Neural progenitor cell (in vitro differentiated cells): ENCODE data around the gene MAGI3. TPM values are rescaled to one million over a fixed set of nuclear protein-coding genes. Genes with fewer than 3 reads are reported as not detected.
"Not testable (repeated sequence)": the region's sequence is repeated elsewhere in the genome, so short reads cannot be mapped to it uniquely, and the experiment has no call there.

ENCODE experiments used
- DNase-seq: peaks from one replicate; pipeline ENCODE4 v3.0.0-alpha.2; 2016; ENCODE audit warnings: low spot score
- H2AFZ ChIP-seq: fragments of 200-600 bp; sonication (generic); replicated peaks from 2 replicates; pipeline ENCODE4 v1.6.1; 2016; ENCODE audit warnings: antibody characterized with exemption
- H3F3A ChIP-seq: fragments of 200-600 bp; sonication (generic); 2 replicates; pipeline ENCODE4 v1.6.1; 2016; ENCODE audit warnings: antibody characterized with exemption, low read depth
- H3K27ac ChIP-seq: fragments of 200-600 bp; sonication (generic); 2 replicates; pipeline ENCODE4 v1.5.1; 2016; ENCODE audit warnings: mild to moderate bottlenecking
- H3K27me3 ChIP-seq: fragments of 200-600 bp; sonication (generic); 2 replicates; pipeline ENCODE4 v1.6.1; 2016; ENCODE audit warnings: mild to moderate bottlenecking, moderate library complexity
- H3K36me3 ChIP-seq: fragments of 200-600 bp; sonication (generic); 2 replicates; pipeline ENCODE4 v1.5.1; 2016
- H3K4me1 ChIP-seq: fragments of 200-600 bp; sonication (generic); 2 replicates; pipeline ENCODE4 v1.6.1; 2016; ENCODE audit warnings: mixed run types
- H3K4me2 ChIP-seq: fragments of 200-600 bp; sonication (generic); 2 replicates; pipeline ENCODE4 v1.6.1; 2016
- H3K4me3 ChIP-seq: fragments of 200-600 bp; sonication (generic); 2 replicates; pipeline ENCODE4 v1.5.1; 2016
- H3K79me2 ChIP-seq: fragments of 200-600 bp; sonication (generic); 2 replicates; pipeline ENCODE4 v1.6.1; 2016; ENCODE audit warnings: low read depth
- H3K9ac ChIP-seq: fragments of 200-600 bp; sonication (generic); 2 replicates; pipeline ENCODE4 v1.6.1; 2016
- H3K9me3 ChIP-seq: fragments of 200-600 bp; sonication (generic); 2 replicates; pipeline ENCODE4 v1.5.1; 2016; ENCODE audit warnings: low read depth
- H4K20me1 ChIP-seq: fragments of 200-600 bp; sonication (generic); 2 replicates; pipeline ENCODE4 v1.6.1; 2016; ENCODE audit warnings: low read depth
- H3K27ac Mint-ChIP-seq: 3 replicates; pipeline ENCODE4 v1.8.0; 2021; ENCODE audit warnings: mixed read lengths
- H3K27me3 Mint-ChIP-seq: 2 replicates; pipeline ENCODE4 v1.8.0; 2022; ENCODE audit warnings: low read depth, mild to moderate bottlenecking, inconsistent platforms, moderate library complexity, mixed read lengths; ENCODE audit not compliant: insufficient read depth
- H3K36me3 Mint-ChIP-seq: 3 replicates; pipeline ENCODE4 v1.8.0; 2021; ENCODE audit warnings: mixed read lengths
- H3K4me1 Mint-ChIP-seq: 3 replicates; pipeline ENCODE4 v1.8.0; 2021; ENCODE audit warnings: mixed read lengths
- H3K4me3 Mint-ChIP-seq: 3 replicates; pipeline ENCODE4 v1.8.0; 2021; ENCODE audit warnings: mild to moderate bottlenecking, moderate library complexity, mixed read lengths
- H3K9me3 Mint-ChIP-seq: 3 replicates; pipeline ENCODE4 v1.8.0; 2020; ENCODE audit warnings: mixed read lengths
- EZH2 ChIP-seq: fragments of 200-600 bp; sonication (generic); IDR thresholded peaks from 2 replicates; pipeline ENCODE4 v1.6.1; 2017; ENCODE audit warnings: antibody characterized with exemption, mild to moderate bottlenecking, moderate library complexity
- EZH2phosphoT487 ChIP-seq: fragments of 200-600 bp; sonication (generic); IDR thresholded peaks from 2 replicates; pipeline ENCODE4 v1.6.1; 2017; ENCODE audit warnings: antibody characterized with exemption
- total RNA-seq: library from RNA; depleted of rRNA; stranded (reverse); fragments of >200 nt; gene quantifications from 2 replicates; pipeline ENCODE4 v1.2.3, GENCODE V29; 2015; ENCODE audit warnings: low replicate concordance
- TF ChIP-seq, protein P1 (sequence below): fragments of 200-600 bp; sonication (generic); IDR thresholded peaks from 2 replicates; pipeline ENCODE4 v1.5.1; 2017; ENCODE audit warnings: antibody characterized with exemption, mild to moderate bottlenecking

The MAGI3 gene
- total RNA-seq, 1 donor from 2014 or later = 26.9 TPM

DNA sequence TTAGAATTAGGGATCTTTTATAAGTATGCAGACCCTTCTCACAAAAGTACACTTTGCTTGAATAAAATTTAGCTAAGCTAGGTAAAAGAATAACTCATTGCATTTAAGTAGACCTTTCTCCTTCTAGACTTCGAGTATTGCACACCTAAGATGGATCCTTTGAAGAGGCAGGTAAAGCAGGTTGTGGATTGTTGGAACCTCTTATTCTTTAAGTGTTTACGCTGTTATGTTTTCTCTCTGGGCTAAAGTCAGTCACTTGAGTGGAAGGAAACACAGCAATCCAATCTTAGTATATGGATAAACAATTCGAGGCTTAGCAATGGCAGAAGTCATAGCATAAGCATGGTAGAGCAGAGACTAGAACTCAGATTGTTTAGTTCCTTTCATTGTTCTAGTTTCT is 11.4 kb downstream of the MAGI3 start:
- no peak overlapping the region for H3K27ac Mint-ChIP-seq
- H3K9ac ChIP-seq = no peak overlapping the region
- H3K36me3 Mint-ChIP-seq = no peaks in the 10 kb centered on the region
- H3K27me3 Mint-ChIP-seq = peaks cover 3% of the 10 kb centered on the region
- no peak overlapping the region for H3K27ac ChIP-seq
- no peak overlapping the region for H3K4me3 ChIP-seq
- peaks cover 15% of the 10 kb centered on the region for H3K4me1 Mint-ChIP-seq
- no peaks in the 10 kb centered on the region for H3K9me3 Mint-ChIP-seq
- no peak overlapping the region for H3K4me2 ChIP-seq
- H3K27me3 ChIP-seq = no peaks in the 10 kb centered on the region
- peaks cover 20% of the 10 kb centered on the region for H3K4me1 ChIP-seq
- no peak overlapping the region for H2AFZ ChIP-seq
- DNase-seq = no peak
- H3K36me3 ChIP-seq = no peaks in the 10 kb centered on the region
- H3K4me3 Mint-ChIP-seq = no peak overlapping the region
- H3K79me2 ChIP-seq = peaks cover 74% of the 10 kb centered on the region
- H3K9me3 ChIP-seq = no peaks in the 10 kb centered on the region
- H3F3A ChIP-seq = peaks cover 5% of the 10 kb centered on the region
- TF ChIP-seq EZH2 (no peak), EZH2phosphoT487 (no peak)
- TF ChIP-seq, protein P1, sequence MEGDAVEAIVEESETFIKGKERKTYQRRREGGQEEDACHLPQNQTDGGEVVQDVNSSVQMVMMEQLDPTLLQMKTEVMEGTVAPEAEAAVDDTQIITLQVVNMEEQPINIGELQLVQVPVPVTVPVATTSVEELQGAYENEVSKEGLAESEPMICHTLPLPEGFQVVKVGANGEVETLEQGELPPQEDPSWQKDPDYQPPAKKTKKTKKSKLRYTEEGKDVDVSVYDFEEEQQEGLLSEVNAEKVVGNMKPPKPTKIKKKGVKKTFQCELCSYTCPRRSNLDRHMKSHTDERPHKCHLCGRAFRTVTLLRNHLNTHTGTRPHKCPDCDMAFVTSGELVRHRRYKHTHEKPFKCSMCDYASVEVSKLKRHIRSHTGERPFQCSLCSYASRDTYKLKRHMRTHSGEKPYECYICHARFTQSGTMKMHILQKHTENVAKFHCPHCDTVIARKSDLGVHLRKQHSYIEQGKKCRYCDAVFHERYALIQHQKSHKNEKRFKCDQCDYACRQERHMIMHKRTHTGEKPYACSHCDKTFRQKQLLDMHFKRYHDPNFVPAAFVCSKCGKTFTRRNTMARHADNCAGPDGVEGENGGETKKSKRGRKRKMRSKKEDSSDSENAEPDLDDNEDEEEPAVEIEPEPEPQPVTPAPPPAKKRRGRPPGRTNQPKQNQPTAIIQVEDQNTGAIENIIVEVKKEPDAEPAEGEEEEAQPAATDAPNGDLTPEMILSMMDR = no peak
- peaks cover 28% of the 10 kb centered on the region for H4K20me1 ChIP-seq

DNA sequence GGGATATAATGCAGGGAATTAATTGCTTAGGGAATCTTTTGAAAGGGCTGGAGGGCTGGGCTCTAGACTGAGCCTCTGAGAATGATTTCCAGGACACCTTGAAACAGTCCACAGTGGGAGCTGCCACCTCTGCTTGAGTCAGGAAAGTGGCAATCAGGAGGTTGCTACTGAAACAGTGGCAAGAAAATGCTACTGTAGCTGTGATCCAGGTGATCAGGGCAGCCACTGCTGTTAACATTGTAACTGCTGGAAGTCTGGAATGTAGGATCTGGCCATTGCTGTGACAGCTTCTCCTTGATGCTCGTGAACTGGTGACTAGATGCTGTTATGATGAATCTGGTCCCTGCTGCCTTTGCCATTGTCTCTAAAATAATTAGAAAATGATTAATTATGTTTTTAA is 12.8 kb downstream of the MAGI3 start:
- Mint-ChIP-seq H3K9me3 (no peaks in the 10 kb centered on the region), H3K27me3 (peaks cover 3% of the 10 kb centered on the region), H3K4me1 (peaks cover 15% of the 10 kb centered on the region), H3K27ac (no peak overlapping the region), H3K36me3 (no peaks in the 10 kb centered on the region), H3K4me3 (no peak overlapping the region)
- H3K4me2 ChIP-seq = no peak overlapping the region
- DNase-seq = peak; percentile 10
- H3K4me1 ChIP-seq = peaks cover 28% of the 10 kb centered on the region
- H3K79me2 ChIP-seq = peaks cover 73% of the 10 kb centered on the region
- H3K36me3 ChIP-seq = no peaks in the 10 kb centered on the region
- no peaks in the 10 kb centered on the region for H3K9me3 ChIP-seq
- H2AFZ ChIP-seq = no peak overlapping the region
- TF ChIP-seq EZH2 = no peak
- TF ChIP-seq, protein P1 = no peak
- TF ChIP-seq EZH2phosphoT487 = no peak
- no peak overlapping the region for H3K27ac ChIP-seq
- H3K4me3 ChIP-seq = no peak overlapping the region
- H3K9ac ChIP-seq = no peak overlapping the region
- H3K27me3 ChIP-seq = no peaks in the 10 kb centered on the region
- peaks cover 24% of the 10 kb centered on the region for H4K20me1 ChIP-seq
- H3F3A ChIP-seq = peaks cover 5% of the 10 kb centered on the region

DNA sequence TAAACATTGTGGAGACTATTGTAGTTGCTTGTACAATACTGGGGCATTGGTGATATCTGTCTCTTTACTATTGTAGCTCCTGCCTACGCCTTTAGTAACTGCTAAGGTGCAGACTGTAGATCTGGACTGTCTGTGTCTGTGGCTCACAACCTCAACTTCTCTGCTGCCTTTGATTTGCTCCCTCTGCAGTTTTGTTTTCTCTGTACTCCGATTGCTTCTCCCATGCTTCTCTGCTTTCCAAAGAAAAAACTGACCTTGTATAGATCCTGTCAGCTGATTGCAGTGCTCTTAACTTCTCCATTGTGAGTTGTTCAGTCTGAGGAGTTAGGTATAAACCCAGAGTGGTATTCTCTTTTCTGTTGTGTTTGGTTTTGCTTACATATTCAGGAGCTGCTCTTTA is 15.3 kb downstream of the MAGI3 start:
- no peak overlapping the region for H3K27ac Mint-ChIP-seq

DNA sequence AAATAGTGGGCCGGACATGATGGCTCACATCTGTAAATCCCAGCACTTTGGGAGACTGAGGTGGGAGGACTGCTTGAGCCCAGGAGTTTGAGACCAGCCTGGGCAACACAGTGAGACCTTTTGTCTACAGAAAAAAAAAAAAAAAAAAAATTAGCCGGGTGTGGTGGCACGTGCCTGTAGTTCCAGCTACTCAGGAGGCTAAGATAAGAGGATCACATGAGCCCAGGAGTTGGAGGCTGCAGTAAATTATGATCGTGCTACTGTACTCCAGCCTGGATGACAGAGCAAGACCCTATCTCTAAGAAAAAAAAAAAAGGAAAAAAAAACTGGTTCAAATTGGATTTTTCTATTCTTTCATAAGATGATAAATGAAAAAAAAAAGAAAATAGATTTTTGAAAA is 15.8 kb downstream of the MAGI3 start:
- H3K27me3 Mint-ChIP-seq, H2AFZ ChIP-seq, H3F3A ChIP-seq, H3K36me3 Mint-ChIP-seq, H3K4me3 Mint-ChIP-seq, H3K9me3 Mint-ChIP-seq, H3K27me3 ChIP-seq, H3K4me3 ChIP-seq, DNase-seq, H3K9me3 ChIP-seq, H3K36me3 ChIP-seq, H3K9ac ChIP-seq, H3K4me2 ChIP-seq, H3K27ac Mint-ChIP-seq, H3K4me1 Mint-ChIP-seq: not testable (repeated sequence)
- H3K4me1 ChIP-seq = peaks cover 30% of the 10 kb centered on the region
- H3K27ac ChIP-seq = peak overlapping the region; percentile 56
- H4K20me1 ChIP-seq = peaks cover 14% of the 10 kb centered on the region
- H3K79me2 ChIP-seq = peaks cover 73% of the 10 kb centered on the region

More for the DNA sequence above, 15.3 kb downstream of the MAGI3 start:
- peaks cover 30% of the 10 kb centered on the region for H3K4me1 ChIP-seq
- peaks cover 10% of the 10 kb centered on the region for H3K4me1 Mint-ChIP-seq
- peak; percentile 15 for DNase-seq
- no peaks in the 10 kb centered on the region for H3K9me3 ChIP-seq
- no peaks in the 10 kb centered on the region for H3K36me3 Mint-ChIP-seq
- H3K9me3 Mint-ChIP-seq = no peaks in the 10 kb centered on the region
- no peaks in the 10 kb centered on the region for H3K27me3 ChIP-seq
- no peak overlapping the region for H3K4me3 ChIP-seq
- no peak overlapping the region for H3K9ac ChIP-seq
- H3F3A ChIP-seq = peaks cover 5% of the 10 kb centered on the region
- peaks cover 14% of the 10 kb centered on the region for H4K20me1 ChIP-seq
- TF ChIP-seq EZH2 (no peak), EZH2phosphoT487 (no peak)
- TF ChIP-seq, protein P1 = no peak
- no peak overlapping the region for H3K4me3 Mint-ChIP-seq
- H3K36me3 ChIP-seq = no peaks in the 10 kb centered on the region
- H3K4me2 ChIP-seq = no peak overlapping the region
- peaks cover 73% of the 10 kb centered on the region for H3K79me2 ChIP-seq
- peak overlapping the region; percentile 56 for H3K27ac ChIP-seq
- H2AFZ ChIP-seq = no peak overlapping the region
- peaks cover 2% of the 10 kb centered on the region for H3K27me3 Mint-ChIP-seq
